Astrocyte of the hippocampus (primary cell): Measurements from ENCODE around the gene GDF7.

ENCODE experiments used
- DNase-seq: peaks from one replicate; pipeline ENCODE4 v3.0.0; 2011; ENCODE audit warnings: low read depth, low spot score

The GDF7 gene

DNA sequence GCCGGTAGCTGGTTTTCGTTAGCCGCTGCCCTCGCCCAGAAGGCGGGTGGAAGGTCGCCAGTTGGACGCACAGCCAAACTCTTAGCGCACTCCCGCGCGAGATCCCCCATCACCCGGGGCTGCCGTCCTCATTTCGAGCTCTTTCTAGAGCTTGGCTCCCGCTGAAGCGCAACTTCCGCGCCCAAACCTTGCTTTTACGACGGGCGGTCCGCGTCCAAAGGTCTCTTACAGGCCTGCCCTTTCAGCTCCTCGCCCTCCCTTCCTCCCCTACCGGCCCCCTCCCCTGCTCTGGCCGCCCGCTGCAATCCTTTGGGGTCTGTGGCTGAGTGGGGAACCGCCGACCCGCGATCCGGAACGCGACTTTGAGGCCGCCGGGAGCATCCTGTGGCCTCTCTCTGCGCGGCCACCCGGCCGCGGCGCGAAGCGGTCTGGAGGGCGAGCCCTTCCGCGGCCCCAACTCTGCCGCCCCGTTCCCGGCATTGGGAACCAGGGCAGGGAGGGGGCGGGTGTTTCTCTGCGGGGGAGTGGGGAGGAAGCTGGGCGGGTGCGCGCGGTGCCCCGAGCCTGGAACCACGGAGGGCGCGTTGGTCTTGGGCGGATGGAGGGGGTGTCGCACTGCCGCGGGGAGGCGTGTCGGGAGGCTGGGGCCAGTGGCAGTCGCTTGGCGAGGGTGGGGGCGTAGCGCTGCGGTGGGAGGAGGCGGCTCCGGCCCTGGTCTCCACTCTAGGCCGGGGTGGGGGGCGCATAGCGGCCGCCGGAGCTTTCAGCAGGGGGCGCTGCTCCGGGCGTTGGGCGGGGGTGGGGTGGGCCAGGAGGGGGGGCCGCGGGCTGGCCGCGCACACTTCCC is at the start of gene GDF7:
TSS of gene GDF7 (plus strand) at position 841 of the 847 bp plus-strand sequence. CDS start 96 bp downstream, outside the sequence.
- no peak for DNase-seq

- DNase-seq, result peak; percentile 98
These were observed 49.0 kb upstream of the GDF7 start for GRCh38 chr2:20617892-20618467.

DNA sequence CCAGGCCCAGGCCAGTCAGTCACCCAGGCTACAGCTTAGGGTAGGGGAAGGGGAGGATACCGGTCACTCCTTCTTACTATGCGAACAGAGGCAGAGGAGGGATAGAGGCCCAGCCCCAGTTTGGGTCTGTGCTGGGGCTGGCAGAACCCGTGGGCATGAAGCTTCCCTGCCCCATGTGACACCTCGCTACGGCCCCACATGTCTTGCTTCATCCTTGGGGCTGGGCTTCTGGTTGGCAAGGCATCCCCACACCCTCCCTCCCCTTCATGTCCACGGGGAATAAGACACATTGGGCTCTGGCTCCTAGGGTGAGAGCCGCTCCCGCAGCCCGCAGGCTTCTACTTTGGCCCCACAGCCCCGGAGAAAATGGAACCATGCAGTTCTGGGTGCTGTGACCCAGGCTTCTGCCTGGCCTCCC is 48.5 kb upstream of the GDF7 start:
- no peak for DNase-seq

GRCh38 chr2:20618886-20619521 is 47.9 kb upstream of the GDF7 start:
- DNase-seq, result no peak

- peak; percentile 42 for DNase-seq
These were observed 47.3 kb upstream of the GDF7 start for GRCh38 chr2:20619624-20620024.

DNA sequence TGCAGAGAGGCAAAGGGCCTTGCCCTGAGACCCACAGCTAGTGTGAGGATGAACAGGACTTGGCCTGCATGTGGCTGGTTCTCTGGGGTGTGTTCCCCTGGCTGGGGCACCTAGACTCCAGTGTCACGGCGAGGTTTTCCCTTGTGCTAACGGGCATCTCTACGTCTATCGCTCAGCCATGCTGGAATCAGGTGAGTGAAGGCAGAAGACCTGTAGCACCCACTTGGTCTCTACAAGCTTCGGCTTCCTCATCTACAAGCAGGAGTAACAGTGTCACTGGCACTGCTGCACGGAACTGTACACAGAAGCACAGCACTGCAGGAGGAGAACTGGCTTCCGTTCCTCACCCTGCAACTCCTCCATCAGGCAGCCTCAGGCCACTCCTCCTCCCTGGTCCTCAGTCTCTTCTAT is 46.7 kb upstream of the GDF7 start:
- no peak for DNase-seq

DNA sequence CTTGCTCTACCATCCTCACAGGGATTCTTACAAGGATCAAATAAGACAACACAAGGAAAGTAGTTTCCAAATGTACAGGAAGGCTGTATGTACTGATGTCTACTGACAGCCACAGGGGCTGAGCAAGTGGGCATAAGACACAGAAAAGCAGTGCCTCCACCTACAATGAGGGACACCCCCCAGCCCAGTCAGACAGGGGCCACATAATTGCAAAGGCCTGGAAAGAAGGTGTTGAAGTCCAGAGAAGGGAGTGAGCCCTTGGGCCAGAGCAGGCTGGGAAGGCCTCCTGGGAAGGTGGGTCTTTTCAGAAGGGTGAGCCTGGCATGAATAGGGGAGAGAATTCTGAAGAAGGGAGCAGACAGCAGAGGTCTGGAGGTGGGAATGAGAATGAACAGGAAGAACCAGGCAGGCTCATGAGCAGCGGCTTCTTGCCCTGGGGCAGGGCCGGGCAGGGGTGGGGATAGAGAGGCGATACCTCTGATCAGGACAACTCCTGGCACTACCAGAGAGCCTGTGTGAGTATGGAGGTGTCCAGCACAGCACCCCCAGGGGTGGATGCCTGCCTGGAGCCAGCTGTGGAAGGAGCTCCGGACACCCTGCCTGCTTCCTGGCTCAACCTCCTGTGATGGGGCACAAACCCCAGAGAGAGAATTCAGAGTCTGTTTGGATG is 46.1 kb upstream of the GDF7 start:
- no peak for DNase-seq

- no peak for DNase-seq
These were observed 45.3 kb upstream of the GDF7 start for GRCh38 chr2:20621366-20622295.

DNA sequence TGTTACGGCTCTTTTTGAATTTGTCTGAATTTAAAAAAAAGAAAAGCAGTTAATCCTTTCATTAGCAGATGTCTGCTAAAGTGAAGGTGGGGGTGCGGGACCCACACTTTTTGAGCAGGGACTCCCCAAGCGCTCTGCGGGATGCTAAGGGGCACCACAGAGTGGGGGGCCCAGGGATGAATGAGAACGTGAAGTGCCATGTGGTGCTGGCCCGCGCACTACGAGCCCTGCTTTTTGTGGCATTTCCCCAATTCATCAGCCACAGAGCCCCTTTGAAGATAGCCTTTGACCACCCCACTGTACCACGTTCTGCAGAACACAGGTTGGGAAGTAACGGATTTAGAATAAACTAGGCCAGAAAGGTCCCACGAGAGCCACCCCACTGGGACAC is 44.7 kb upstream of the GDF7 start:
- no peak for DNase-seq

GRCh38 chr2:20622731-20623130 is 44.2 kb upstream of the GDF7 start:
- peak; percentile 36 for DNase-seq

- DNase-seq, result no peak
These were observed 43.7 kb upstream of the GDF7 start for GRCh38 chr2:20623241-20623640.

- no peak for DNase-seq
These were observed 43.2 kb upstream of the GDF7 start for GRCh38 chr2:20623741-20624155.

- DNase-seq, result no peak
These were observed 42.6 kb upstream of the GDF7 start for GRCh38 chr2:20624156-20624883.

- no peak for DNase-seq
These were observed 42.0 kb upstream of the GDF7 start for GRCh38 chr2:20624884-20625485.

DNA sequence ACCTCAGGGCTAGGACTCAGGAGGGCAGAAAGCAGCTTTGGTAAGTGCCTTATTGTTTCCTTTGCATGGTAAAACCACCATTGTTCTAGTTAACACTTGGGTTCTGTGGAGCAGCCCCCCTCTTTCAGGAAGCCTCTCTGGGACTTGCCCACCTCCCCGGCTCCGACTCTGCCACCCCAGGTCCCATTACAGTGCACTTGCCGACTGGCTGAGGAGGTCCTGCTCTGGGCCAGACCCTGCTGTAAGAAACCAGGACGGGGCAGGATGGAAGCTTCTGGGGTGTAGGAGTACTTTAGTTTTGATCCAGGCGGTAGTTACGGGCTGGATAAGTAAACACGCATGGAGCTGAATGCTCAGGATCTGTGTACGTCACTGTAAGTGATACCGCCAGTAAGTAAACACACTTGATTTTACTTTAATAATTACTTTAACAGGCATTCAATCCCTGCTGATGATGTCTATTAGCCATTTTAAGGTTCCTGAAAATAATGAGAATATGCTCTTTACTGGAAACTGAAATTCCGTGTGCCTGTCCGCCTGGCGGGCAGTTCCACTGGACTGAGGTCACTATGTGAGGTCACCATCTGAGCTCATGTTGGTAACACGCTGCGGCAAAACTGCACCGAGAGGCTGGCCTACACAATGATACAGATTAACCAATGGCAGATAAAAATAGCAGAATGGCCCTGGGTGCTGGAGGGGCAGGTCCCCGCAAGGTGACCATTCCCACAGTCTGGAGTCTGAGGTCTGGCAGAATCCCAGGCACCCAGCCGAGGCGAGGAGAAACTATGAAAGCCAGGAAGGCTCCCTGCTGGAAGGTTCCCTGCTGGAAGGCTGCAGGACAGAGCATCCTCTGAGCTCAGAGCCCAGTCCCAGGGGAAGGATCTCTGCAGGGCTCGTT is 41.2 kb upstream of the GDF7 start:
- no peak for DNase-seq

- no peak for DNase-seq
These were observed 40.6 kb upstream of the GDF7 start for GRCh38 chr2:20626392-20626697.

DNA sequence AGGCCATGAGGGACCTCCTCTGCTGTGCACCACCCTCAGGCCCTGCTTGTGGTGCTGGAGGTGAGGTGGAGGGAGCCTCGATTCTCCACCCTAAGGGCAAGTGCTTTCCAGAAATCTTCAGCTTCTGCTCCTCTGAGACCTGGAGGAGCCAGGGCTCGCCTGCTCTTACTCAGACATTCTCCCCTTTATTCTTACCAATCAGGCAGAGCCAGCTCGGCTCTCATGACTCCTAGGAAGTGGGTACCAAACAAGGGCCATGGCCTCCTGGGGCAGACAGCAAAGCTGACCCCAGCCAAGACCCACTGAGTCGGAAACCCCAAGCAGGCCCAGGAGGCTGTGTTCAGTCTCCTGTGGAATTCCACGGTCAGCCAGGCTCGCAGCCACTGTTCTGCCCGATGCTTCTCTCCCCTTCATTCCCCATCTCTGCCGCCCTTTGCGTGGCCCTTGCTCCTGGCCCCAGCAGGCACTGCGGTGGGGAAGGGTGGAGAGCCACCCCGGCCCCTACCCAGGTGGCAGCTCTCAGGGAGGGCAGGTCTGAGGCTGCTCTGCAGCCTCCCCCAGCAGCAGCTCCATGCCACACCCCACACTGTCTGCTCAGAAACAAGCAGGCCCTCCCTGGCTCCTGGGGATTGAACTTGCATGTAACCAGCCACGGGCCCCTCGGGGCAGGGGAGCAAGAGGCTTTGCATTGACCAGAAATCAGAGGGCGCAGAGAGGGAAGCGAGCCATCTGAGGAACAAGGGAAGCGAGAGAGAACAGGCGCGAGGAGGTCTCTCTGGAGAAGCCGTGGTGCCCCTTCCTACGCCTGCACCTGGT is 40.0 kb upstream of the GDF7 start:
- peak; percentile 27 for DNase-seq

DNA sequence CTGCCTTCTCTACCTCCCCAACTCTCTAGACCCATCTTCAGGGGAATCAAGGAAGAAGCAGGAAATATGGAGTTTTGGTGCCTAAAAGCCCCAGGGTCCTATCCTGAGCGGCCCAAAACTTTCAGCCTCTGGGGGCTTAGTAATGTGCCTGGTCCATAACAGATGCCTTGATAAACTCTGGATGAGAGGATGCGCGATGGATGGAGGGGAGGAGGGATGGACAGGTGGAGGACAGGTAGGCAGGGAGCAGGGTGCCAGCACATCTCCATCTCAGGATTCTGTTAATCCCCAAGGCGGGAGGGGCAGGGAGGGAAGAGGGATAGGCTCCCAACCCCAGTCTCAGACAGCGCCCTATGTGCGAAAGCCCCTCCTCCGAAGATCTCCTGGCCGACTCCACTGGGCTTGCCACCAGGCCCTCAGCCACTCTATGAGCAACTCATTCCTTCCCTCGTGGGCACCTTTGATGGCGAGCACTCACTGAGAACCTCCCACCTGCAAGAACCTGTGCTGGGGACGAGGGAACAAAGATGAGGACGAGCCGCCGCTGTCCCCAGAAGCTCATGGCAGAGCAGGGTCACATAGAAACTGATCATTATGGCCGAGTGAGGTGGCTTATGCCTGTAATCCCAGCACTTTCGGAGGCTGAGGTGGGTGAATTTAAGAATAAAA is 39.1 kb upstream of the GDF7 start:
- no peak for DNase-seq
